GM12878 (cell line): Measurements from ENCODE around the gene RNASE13. TPM values are rescaled to one million over a fixed set of nuclear protein-coding genes. Genes with fewer than 3 reads are reported as not detected.
"Not testable (repeated sequence)": the region's sequence is repeated elsewhere in the genome, so short reads cannot be mapped to it uniquely, and the experiment has no call there.

Experiments used
- ATAC-seq: fragments of 200-7000 bp; cut with Tn5 transposase; 3 replicates; pipeline ENCODE4 v1.9.1; 2020; ENCODE audit warnings: mild to moderate bottlenecking, moderate library complexity
- BruUV-seq: library from RNA; stranded (reverse); fragments of 400-500 nt; replicated peaks from 2 replicates; lab custom pipeline; 2021; lab: Mats Ljungman, UMichigan
- CTCF ChIA-PET: fragments of 300-600 bp; sonication (Branson Sonifier 250); formaldehyde crosslinking; extraction: SDS; loops from one replicate; lab custom pipeline; 2021; ENCODE audit warnings: inconsistent platforms; lab: Yijun Ruan, JAX
- POLR2A ChIA-PET: fragments of 350-600 bp; formaldehyde crosslinking; extraction: SDS; loops from one replicate; lab custom pipeline; 2021; ENCODE audit warnings: inconsistent platforms; lab: Charles Lee
- RAD21 ChIA-PET: fragments of 300-600 bp; sonication (Branson Sonifier 250); formaldehyde crosslinking; loops from one replicate; lab custom pipeline; 2023; ENCODE audit warnings: antibody characterized with exemption; ENCODE audit not compliant: unreplicated experiment; lab: Charles Lee
- SMC1A ChIA-PET: fragments of 300-600 bp; sonication (Branson Sonifier 250); formaldehyde crosslinking; loops from one replicate; lab custom pipeline; 2023; ENCODE audit not compliant: unreplicated experiment, uncharacterized antibody; lab: Charles Lee
- DNase-seq: peaks from one replicate; pipeline ENCODE4 v3.0.0-alpha.2; 2011; ENCODE audit warnings: low read depth, low spot score
- FAIRE-seq: peaks from 3 replicates; lab custom pipeline; 2011; peaks lifted over from hg19 to GRCh38; lab: Jason Lieb, UNC
- H2AFZ ChIP-seq: 2 replicates; pipeline ENCODE4 v1.6.0; 2011; ENCODE audit warnings: low read depth, low read length, control low read depth; ENCODE audit not compliant: control insufficient read depth
- H3K27ac ChIP-seq: 2 replicates; pipeline ENCODE4 v1.5.1; 2011; ENCODE audit warnings: control low read depth; ENCODE audit not compliant: control insufficient read depth, insufficient read depth
- H3K27me3 ChIP-seq, 2 experiments: replicated peaks in 1 of 2; 2 replicates each; pipeline versions ENCODE4 v1.6.0 to v1.6.1; 2011; ENCODE audit warnings: low read length in 1 of 2; ENCODE audit not compliant: control insufficient read depth in 2 of 2, insufficient read depth in 2 of 2
- H3K36me3 ChIP-seq, 2 experiments: 2 replicates each; pipeline ENCODE4 v1.5.1; 2011; ENCODE audit warnings: low read length in 1 of 2; ENCODE audit not compliant: control insufficient read depth in 2 of 2, insufficient read depth in 2 of 2
- H3K4me1 ChIP-seq: 2 replicates; pipeline ENCODE4 v1.6.1; 2011; ENCODE audit warnings: mild to moderate bottlenecking, low read length, moderate library complexity, mixed read lengths; ENCODE audit not compliant: control insufficient read depth, insufficient read depth
- H3K4me2 ChIP-seq: 2 replicates; pipeline ENCODE4 v1.6.0; 2011; ENCODE audit warnings: control low read depth; ENCODE audit not compliant: control insufficient read depth, insufficient read depth
- H3K4me3 ChIP-seq: fragments of 200-600 bp; sonication (generic); 2 replicates; pipeline ENCODE4 v1.5.1; 2016
- H3K79me2 ChIP-seq: 2 replicates; pipeline ENCODE4 v1.6.0; 2011; ENCODE audit warnings: low read length; ENCODE audit not compliant: control insufficient read depth, insufficient read depth
- H3K9ac ChIP-seq: 2 replicates; pipeline ENCODE4 v1.8.0; 2011; ENCODE audit warnings: low read length, control low read depth, mixed read lengths; ENCODE audit not compliant: control insufficient read depth, insufficient read depth
- H3K9me3 ChIP-seq: replicated peaks from 3 replicates; pipeline ENCODE4 v1.5.1; 2011; ENCODE audit warnings: mild to moderate bottlenecking, low read length; ENCODE audit not compliant: control insufficient read depth, insufficient read depth
- H4K20me1 ChIP-seq: 2 replicates; pipeline ENCODE4 v1.6.0; 2011; ENCODE audit not compliant: control insufficient read depth, insufficient read depth
- BRCA1 ChIP-seq: IDR thresholded peaks from 2 replicates; pipeline ENCODE4 v1.6.1; 2011; ENCODE audit warnings: low read depth, low read length, improper control_type of control experiment
- CEBPB ChIP-seq, 2 experiments: fragments of 150-350 bp in 1 of 2; IDR thresholded peaks; 2 replicates each; pipeline ENCODE4 v1.6.1; 2012 to 2014; ENCODE audit warnings: low read depth in 2 of 2, low read length in 2 of 2, borderline replicate concordance in 1 of 2, inconsistent platforms in 1 of 2
- HCFC1 ChIP-seq: fragments of 150-350 bp; IDR thresholded peaks from 2 replicates; pipeline ENCODE4 v1.6.1; 2014; ENCODE audit warnings: low read length
- SMARCA5 ChIP-seq: fragments of 450-650 bp; IDR thresholded peaks from 2 replicates; pipeline ENCODE4 v1.6.1; 2017; ENCODE audit warnings: mild to moderate bottlenecking
- WGBS: methylation state at CpG from one replicate; pipeline ENCODE4 v1.1.6; 2016; ENCODE audit warnings: low lambda C conversion rate; ENCODE audit not compliant: insufficient replicate concordance, insufficient coverage; ENCODE audit errors: missing lambda C conversion rate; 5-methylcytosine and 5-hydroxymethylcytosine counted together
- in situ Hi-C: fragments of 300-500 bp; cut with MboI; formaldehyde crosslinking; loops from 9 replicates; pipeline ENCODE4 v1.14.3; 2018; ENCODE audit warnings: mixed read lengths
- intact Hi-C: fragments of 100-400 bp; cut with micrococcal nuclease; formaldehyde crosslinking; loops from one replicate; pipeline ENCODE4 v1.14.2; 2022; ENCODE audit not compliant: unreplicated experiment
- polyA plus RNA-seq, 11 experiments: library from polyadenylated mRNA; depleted of rRNA in 4 of 11; unstranded in 6 of 11; stranded (reverse) in 5 of 11; fragments of >200 nt; fragmentation: Nextera tagmentation in 4 of 11; fragmentation: Illumina TruSeq in 1 of 11; extraction: Ambion mirVana in 4 of 11; extraction: Trizol in 1 of 11; gene quantifications; 1 replicate in 1 of 11; 2 replicates in 10 of 11; pipeline versions ENCODE4 v1.2.1 to v1.2.3, GENCODE V29; 2011 to 2016; ENCODE audit warnings: inconsistent platforms in 2 of 11, missing spikeins in 2 of 11, low read depth in 1 of 11
- total RNA-seq, 4 experiments: library from RNA; depleted of rRNA in 3 of 4; stranded (reverse); fragments of >200 nt in 3 of 4; fragmentation: Illumina TruSeq in 1 of 4; extraction: Trizol in 1 of 4; gene quantifications; 2 replicates each; pipeline versions ENCODE4 v1.2.1 to v1.2.3, GENCODE V29; 2013 to 2021
- TF ChIP-seq, protein P1 (sequence below): fragments of 150-350 bp; IDR thresholded peaks from 2 replicates; pipeline ENCODE4 v1.6.1; 2016; ENCODE audit warnings: low read depth, low read length
- TF ChIP-seq, protein P2 (sequence below): IDR thresholded peaks from 2 replicates; pipeline ENCODE4 v1.6.1; 2012; ENCODE audit warnings: low read depth, low read length, improper control_type of control experiment

RNASE13 gene
- total and polyA plus RNA-seq, 10 of the 15 experiments (the other 5 are each of a cell fraction or from before 2014, with no cell fraction given) = not detected

DNA sequence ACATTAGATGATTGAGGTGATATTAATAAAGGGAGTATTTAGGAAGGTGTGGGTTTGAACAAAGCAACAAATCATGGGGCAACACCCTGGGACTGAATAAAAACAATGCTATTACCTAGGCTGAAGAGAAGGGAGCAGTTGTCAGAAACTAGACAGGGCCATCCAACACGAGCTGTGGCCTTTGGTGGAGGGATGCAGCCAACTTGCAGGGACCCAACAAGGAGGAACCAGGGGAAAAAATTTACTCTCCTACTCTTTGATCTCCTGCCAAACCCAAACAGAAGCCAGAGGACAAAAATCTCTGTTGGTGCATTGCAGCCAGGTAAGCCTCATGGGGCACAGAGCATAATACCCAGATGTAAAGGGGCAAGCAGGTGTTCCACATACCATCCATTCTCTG, 23.5 kb downstream of the RNASE13 start (continued):
- TF ChIP-seq, protein P1, sequence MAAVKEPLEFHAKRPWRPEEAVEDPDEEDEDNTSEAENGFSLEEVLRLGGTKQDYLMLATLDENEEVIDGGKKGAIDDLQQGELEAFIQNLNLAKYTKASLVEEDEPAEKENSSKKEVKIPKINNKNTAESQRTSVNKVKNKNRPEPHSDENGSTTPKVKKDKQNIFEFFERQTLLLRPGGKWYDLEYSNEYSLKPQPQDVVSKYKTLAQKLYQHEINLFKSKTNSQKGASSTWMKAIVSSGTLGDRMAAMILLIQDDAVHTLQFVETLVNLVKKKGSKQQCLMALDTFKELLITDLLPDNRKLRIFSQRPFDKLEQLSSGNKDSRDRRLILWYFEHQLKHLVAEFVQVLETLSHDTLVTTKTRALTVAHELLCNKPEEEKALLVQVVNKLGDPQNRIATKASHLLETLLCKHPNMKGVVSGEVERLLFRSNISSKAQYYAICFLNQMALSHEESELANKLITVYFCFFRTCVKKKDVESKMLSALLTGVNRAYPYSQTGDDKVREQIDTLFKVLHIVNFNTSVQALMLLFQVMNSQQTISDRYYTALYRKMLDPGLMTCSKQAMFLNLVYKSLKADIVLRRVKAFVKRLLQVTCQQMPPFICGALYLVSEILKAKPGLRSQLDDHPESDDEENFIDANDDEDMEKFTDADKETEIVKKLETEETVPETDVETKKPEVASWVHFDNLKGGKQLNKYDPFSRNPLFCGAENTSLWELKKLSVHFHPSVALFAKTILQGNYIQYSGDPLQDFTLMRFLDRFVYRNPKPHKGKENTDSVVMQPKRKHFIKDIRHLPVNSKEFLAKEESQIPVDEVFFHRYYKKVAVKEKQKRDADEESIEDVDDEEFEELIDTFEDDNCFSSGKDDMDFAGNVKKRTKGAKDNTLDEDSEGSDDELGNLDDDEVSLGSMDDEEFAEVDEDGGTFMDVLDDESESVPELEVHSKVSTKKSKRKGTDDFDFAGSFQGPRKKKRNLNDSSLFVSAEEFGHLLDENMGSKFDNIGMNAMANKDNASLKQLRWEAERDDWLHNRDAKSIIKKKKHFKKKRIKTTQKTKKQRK = no peak
- no peak for TF ChIP-seq HCFC1
- TF ChIP-seq, protein P2, sequence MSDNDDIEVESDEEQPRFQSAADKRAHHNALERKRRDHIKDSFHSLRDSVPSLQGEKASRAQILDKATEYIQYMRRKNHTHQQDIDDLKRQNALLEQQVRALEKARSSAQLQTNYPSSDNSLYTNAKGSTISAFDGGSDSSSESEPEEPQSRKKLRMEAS = no peak
- TF ChIP-seq BRCA1 = no peak
- TF ChIP-seq SMARCA5 = no peak
- TF ChIP-seq CEBPB (IDR thresholded peaks at IDR 0.05; ENCODE audit: borderline replicate concordance in 1 of 2, low read depth in 2 of 2, low read length in 2 of 2) = no peak
- TF ChIP-seq, all 136 proteins: peak for 0

DNA sequence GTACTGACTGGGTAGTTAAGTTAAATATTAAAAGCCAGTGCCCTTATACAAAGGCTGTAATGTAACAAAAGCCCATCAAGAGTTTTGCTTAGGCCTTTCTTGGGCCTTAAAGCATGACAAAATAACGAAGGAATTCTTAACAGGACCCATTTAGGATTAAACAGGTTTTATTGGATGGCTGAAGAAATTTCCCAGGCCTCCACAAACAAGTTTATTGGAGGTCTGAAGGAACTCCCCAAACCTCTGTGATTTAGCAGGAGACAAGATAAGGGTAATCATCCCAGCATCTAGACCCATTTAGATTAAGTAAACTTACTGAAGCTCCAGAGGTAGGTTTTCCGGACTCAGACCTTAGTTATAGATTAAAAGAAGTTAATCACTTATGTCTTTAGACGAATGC, 24.9 kb downstream of the RNASE13 start:
- DNase-seq, ATAC-seq, RAD21 ChIA-PET, H3K9ac ChIP-seq, H3K27me3 ChIP-seq, H2AFZ ChIP-seq, H3K36me3 ChIP-seq, H3K27ac ChIP-seq, H4K20me1 ChIP-seq, FAIRE-seq, H3K79me2 ChIP-seq, H3K9me3 ChIP-seq, in situ Hi-C loops, H3K4me1 ChIP-seq, intact Hi-C loops, H3K4me2 ChIP-seq, POLR2A ChIA-PET, H3K4me3 ChIP-seq, BruUV-seq: not testable (repeated sequence)
- WGBS = 28% methylated on average over 3 of the region's 3 CpGs
- ChIA-PET SMC1A (interaction anchor here (0.6 to 1.4 kb wide), 2 partner anchors 87 to 151 kb away, joined by 3 read pairs; no protein-coding TSS in a partner anchor), CTCF (interaction anchor here (0.8 to 10.7 kb wide), 6 partner anchors 10 to 95 kb away, joined by 3 to 253 read pairs (median 3); partner anchors contain the start of gene TMEM253)
